Cardiac septum (tissue), 1 donor: ENCODE measurements around the gene PDGFD. TPM values are rescaled to one million over a fixed set of nuclear protein-coding genes. Genes with fewer than 3 reads are reported as not detected.

Experiments
- DNase-seq: peaks from one replicate; pipeline ENCODE4 v3.0.0-alpha.2; 2020; ENCODE audit warnings: low spot score
- intact Hi-C: fragments of 100-400 bp; cut with DNase I; formaldehyde crosslinking; loops from one replicate; pipeline ENCODE4 v1.14.0; 2022
- total RNA-seq: library from RNA; stranded (reverse); fragmentation: NEBNext Ultra II Directional; extraction: Animal tissue kit (Norgen Biotek cat#: 25700); gene quantifications from one replicate; pipeline ENCODE4 v1.2.1, GENCODE V29; 2021
- donor health status: DM: no; HTN: no; CAD: no.

PDGFD gene
- total RNA-seq, 1 donor from 2014 or later: 19.6 TPM

DNA sequence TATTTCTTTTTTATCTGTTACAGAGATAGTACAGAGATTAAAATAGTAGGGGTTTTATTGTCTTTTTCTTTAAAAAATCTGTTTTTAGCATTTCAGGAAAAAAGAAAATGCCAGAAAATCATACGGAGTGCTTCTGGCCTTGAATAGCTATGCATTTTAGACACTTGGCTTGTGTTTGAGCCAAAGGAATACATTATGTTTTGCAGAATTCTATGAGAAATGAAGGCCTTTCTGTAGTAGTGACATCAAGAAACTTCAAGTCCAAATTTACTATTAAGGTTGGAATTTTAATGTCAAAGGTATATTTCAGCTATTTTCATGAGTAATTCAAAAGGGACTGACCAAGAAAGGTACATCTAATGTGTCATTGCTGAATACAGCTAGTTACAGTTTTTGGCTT, 183.8 kb downstream of the PDGFD start:
- intact Hi-C loops: no loop called here

DNA sequence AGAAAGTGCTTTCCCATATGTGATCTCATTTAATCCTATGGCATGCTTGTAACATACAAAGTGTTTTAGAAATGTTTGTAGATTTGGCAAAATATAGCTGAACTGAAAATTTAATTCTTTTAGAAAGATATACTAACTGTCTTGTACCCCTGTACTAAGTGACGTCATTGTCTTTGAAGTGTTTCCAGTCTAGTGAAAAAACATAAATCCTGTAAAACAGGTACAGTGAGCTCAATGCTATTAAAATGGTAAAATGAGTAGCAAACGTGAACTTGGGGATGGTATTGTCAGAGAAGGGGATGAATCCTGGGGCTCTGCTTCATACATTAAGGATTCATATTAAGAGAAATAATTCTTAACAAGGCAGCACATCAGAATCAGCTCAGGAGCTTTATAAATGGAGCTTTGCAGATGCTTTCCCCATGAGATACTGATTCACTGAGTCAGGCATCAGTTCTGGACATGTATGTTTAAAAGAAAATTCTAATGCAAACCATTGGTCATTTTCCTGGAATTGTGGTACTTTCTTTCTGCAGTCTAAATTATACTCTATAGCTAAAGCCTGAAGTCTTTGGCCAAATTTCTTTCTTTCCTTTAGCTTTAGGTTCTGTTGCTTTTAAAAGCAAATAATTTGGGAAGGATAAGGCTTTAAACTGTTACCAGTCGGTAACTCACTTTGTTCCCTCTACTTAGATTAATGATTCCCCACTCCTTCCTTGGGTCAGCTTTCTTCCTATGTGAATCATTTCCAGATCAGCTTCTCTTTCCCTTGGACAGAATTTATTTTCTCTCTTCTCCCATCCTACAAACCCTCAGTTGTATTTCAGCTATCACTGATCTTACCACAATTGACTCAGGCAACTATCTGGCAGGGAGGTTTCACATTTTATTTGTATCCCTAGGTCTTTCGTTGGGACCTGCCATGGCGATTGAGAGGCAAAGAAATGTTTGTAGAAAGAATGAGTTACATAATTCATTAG, 185.0 kb downstream of the PDGFD start:
- no peak for DNase-seq
- intact Hi-C loops: no loop called here

More for the DNA sequence above, 183.8 kb downstream of the PDGFD start:
- DNase-seq: no peak

DNA sequence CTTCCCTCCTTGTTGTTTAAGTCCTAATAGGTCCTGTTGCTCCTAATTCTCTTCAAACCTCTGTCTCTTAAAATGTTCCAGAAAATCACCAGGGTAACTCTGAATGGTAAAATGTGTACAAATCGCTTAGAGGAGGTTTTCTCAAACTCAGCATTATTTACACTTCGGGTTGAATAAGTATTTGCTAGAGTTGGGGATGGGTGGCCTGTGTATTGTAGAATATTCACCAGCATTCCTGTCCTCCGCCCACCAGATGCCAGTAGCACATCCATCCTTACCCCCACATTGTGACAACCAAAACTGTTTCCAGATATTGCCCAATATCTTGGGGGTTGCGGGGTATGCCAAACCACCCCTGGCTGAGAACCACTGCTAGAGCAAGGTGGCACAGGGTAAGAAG, 191.9 kb downstream of the PDGFD start:
- intact Hi-C loops: no loop called here
- DNase-seq: no peak

DNA sequence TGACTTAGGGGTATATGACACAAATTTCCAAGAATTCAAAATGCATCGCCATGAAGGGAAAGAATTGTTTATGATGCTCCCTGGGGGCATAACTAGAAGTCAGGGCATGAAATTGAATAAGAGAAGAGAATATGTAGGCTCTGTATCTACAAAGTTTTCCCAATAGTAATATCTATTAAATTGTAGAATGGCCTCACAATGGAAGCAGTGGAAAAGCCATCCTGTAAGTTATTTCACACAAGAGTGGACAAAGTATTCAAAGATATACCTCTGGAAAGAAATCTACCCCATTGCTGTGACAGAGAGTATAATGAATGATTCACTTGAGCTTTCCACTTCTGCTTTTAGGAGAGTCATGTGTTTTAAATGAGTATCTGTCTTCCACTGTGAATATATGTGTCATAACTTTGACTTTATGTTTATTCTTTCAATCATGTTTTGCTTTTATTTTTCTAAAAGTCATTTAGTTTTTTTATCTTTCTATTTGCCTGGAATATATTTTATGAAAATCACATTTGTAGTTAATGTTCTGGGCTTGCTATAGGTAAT, 193.2 kb downstream of the PDGFD start:
- intact Hi-C loops: no loop called here
- DNase-seq: no peak

DNA sequence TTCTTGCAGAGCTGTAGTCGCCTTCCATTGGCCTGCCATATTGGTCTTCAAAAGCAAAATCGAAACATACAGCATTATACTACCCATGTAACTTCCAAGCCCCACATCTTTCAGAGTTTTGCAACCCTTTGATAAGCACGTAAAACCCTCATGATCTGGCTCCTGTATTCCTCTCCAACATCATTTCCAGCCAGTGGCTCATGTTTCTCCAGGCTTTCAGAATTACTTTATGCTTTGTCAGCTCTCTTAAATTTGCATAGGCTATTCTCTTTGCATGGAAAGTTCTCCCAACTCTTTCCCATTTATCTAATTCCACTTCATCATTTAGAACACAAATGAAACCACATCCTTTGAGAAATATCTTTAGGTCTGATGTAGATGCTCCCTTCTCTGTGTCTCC, 195.3 kb downstream of the PDGFD start:
- intact Hi-C loops: no loop called here
- DNase-seq: no peak

DNA sequence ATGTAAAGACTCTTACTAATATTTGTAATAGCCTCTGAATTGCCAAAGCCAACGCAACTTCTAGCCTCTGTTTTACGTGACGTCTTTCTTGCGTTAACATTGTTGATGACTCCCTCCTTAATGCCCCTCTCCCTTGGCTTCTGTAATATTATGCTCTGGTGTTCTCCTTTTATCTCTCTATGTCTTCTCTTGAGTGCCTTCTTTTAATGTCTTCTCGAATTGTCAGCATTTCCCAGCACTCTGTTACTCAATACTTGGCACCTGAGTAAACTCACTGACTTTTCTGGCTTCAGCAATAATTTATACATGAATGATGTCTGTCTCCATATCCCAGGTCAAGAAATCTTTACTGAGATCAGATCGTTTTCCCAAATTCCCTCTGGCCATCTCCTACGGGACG, 196.0 kb downstream of the PDGFD start:
- intact Hi-C loops: no loop called here
- no peak for DNase-seq

DNA sequence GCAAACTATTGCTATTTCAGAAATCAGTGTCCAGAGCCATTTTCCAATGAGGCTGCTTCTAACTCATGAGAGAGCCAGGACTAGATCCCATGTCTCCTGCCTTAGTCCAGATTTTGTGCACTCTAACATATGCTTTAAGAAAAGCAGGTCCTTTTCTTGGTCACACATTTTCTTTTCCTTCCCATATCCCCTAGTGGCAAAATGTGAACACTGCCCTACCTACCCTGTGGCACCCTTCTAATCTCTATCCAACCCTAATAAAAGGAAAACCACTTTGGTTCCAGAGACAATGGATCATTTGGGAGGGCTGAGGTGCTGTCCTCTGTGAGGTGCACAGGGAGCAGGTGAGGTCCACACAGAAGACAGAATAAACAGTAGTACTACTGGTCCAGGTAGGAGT, 199.6 kb downstream of the PDGFD start:
- no peak for DNase-seq
- intact Hi-C loops: no loop called here

DNA sequence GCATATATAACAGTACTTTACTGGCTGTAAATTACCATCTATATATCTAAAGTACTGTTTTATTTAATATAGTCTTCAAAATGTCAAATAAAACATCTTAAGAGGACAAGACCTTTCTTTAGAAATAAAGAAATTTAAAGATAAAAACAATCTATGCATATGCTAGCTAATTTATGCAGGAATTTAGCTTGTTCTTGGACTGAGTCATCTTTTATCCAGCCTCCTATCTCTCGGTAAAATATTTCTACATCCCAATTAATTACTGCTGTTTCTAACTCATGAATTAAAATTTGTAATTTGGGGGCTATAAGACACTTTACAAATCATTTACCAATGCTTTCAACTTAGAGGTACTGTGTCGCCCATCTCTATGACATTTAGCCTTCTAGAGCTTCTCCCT, 200.3 kb downstream of the PDGFD start:
- intact Hi-C loops: no loop called here
- DNase-seq: no peak

DNA sequence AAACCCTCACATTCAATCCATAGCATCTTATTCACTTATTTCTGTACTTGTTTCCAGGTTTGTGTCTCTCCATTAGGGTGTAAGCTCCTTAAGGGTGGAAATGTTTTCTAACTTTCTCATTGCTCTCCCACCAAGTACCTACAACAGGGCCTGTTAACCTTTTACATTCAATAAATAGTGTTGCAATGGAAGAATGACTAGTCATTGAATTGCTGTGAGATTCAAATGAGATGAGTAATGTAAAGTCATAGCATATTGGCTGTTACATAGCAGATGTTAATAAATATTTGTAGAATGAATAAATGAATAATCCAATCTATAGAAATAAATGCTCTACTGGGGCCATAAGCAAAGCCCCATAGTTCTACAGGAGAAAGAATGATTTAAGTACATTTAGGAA, 202.9 kb downstream of the PDGFD start:
- DNase-seq: no peak
- intact Hi-C loops: no loop called here

DNA sequence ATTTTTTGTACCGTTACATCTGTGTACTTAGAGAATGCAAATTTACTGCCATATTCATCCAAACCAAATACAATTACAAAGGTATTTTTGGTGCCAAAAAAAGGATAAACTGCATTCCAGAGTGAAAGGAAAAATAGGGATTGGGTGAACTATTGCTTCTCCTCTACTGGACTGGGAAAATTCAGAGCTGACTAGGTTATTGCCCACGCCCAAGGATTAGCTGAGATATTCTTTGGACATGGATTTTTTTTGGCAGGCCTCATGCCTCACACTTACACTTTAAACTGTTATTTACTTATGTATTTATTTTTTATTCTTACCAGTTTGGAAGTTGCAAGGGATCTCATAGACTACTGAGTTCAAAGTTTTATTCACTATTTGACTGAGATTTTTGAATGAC, 203.8 kb downstream of the PDGFD start:
- no peak for DNase-seq
- intact Hi-C loops: no loop called here

DNA sequence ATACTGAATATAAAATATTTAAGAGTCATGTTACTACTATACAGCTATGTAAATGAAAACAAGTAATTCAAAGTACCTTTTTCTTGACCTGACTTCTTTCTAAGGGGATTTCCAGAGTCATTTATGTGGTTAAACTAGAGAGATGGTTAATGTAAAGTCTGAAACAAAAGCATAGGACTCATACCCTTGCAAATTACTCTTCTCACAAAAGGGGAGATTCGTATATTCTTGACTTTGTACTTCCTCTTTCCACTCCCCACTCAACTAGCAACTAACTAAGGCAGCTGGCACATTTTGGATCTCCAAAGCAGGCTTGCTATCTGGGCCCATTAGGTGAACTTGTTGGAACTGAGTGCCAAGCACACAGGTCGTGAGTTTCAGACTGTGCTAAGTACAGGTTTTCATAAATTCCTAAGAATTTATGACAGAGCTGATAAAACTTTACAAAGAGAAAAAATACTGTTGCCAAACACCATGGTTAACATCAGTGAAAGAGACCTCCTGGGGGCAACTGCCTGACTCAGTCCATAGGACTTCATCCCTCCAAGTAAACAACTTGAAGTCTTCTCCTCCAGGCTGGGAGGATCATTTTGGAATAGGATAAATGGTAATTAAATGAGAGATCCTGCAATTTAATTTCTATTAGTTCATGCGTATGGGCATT, 204.5 kb downstream of the PDGFD start:
- intact Hi-C loops: no loop called here

DNA sequence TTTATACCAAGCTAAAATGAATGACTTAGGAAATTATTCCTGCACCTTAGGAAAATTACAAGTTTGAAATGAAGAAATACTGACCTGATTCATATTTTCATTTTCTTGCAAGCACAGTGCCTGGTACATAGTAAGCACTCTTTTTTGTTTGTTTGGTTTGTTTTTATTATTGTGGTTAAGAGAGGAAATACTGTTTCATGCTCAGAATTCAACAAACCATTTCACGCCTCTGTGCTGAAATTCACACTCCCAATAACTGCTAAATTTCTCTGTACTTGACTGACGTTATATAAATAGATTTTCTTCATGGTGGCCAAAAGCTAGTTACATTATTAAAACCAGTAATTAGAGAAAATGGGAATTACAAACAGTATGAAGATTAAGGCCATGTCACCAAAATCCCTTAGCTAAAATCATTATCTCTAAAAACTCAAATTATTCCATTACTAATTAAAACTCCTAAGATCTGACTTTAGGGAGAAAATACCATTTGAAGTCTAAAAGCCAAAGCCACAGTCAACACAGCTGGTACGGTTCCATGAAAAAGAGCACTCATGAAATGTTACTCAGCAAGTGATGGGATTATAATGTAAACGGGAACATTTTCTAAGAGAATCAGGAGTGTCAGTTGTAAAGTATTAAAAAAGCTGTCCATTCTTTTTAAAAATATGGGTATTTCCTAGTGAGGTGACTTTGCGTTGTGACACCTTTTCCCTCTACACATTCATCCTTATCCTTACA, 205.3 kb downstream of the PDGFD start:
- DNase-seq: no peak
- intact Hi-C loops: no loop called here

More for the DNA sequence above, 204.5 kb downstream of the PDGFD start:
- DNase-seq: no peak

DNA sequence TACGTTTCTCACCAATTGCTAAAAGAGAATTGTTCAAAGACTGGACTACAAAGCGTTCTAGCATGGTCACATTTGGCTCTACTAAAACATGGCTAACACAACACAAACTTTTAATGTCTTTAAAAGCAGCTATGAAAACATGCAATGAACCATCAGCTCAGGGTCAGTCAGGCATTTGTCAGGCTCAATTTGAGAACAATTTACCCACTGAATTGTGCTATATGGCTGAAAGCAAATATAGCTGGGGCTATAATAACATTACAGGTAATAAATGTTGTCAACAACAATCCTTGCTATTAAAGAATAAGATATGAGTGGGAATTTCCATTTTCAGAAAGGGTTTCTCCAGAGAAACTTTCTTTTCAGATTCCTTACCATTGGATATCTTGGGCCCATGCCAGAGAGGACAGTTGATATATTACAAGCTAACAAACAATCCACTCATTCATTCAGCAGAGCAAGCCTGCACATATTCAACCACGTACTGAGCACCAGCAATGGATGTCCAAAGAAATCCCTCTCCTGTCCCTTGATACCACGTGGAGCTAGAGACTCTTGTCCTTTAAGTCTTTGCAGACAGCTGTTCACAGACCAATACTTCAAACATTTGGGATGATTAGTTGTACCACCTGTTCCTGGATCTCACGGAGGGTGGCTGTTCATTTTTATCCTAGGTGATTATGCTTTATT, 210.0 kb downstream of the PDGFD start:
- DNase-seq: no peak
- intact Hi-C loops: no loop called here

DNA sequence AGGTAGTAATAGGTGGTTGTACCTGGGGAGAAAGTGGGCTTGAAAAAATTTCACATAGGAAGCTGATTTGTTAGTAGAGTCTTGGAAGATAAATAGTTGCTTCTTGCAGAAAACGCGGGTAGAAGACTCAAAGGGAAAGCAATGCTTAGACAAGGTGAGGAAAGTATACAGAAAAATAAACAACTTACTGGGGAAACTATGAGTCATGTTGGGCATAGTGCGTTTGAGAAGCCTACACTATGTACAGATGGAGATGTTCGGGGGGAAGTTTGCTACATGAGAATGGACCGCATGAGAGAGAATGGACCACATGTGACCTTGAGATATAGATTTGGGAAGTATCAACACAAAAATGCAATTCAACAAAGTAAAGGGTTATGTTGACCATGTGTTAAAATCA, 214.2 kb downstream of the PDGFD start:
- intact Hi-C loops: loop anchor here (5.0 to 10.0 kb wide), 2 partner anchors 55 to 147 kb away; no protein-coding TSS in a partner anchor
- DNase-seq: no peak

DNA sequence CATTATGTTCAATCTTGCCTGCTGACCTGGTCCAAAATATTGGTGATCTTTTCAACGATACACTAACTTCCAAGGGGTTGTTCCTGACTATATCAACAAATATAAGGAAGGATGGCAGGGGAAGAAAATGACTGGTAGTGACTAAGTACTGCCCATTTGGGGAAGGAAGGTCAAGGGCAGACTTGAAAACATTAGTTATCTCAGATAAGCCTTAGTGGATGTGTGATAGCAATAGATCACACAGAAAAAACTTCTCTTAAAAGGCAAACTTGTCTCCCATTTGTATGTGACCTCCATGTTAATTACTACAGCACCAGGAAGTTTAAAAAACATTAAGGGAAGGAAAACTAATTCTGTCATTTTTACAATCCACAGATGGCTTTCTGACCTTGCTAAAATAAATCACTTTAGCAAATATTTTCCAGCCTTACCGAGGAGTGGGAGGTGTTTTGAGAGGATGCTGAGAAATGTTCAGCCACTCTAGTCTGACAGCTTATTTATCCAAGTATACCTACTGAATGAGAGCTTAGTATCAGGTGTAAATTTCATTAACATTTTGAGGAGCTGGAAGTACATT, 215.7 kb downstream of the PDGFD start:
- intact Hi-C loops: loop anchor here (5.0 to 10.0 kb wide), 2 partner anchors 57 to 146 kb away; no protein-coding TSS in a partner anchor
- no peak for DNase-seq

DNA sequence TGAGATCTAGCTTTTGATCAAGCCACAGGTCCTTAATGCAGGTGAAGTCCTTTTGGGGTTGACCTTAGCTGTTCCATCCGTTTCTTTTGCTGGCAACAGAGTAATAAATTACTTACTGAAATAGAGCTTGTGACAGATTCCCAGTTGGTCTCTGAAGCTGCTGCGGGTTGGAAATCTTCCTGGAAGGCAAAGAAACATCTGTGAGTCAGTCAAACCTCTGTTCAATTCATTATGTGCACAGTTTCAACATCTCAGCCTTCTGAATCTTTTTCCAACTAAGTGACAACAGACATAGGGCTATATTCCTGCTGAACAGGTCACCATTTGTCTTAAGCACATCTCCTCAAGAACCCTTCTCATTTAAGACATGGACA, 216.4 kb downstream of the PDGFD start:
- intact Hi-C loops: loop anchor here (5.0 to 10.0 kb wide), 2 partner anchors 57 to 145 kb away; no protein-coding TSS in a partner anchor
- DNase-seq: no peak

DNA sequence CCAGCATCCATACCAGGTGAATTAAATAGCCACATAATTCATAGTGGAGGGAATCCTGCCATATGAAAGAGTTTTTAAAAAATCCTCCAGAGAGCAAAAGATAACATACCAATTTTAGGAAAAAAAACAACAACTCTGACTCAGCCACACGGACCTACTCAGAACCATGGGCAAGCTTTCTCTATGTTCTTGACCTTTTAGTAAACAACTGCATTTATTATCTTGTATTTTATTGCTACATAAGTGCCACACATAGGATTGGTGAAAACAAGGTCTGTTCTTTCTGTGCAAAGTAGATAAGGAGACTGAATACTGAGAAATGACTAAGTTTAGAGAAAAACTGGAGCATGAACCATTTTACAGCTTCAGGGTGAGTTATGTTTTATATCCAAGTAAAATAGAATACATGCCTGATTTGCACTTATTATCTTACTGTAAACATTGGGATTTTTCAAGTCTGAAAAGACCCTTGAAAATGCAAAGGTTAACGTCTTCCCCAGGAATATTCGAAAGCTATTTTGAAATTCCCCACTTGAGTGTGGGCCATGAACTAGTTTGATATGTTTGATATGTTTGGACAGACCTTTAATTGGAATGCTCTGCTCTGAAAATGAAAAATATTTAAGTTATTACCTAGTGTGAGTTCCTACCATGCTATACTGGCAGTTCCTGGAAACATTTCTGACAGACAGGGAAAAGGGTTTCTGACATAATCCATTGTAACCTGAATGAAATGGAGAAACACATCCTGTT, 217.0 kb downstream of the PDGFD start:
- intact Hi-C loops: loop anchor here (5.0 to 10.0 kb wide), 2 partner anchors 58 to 145 kb away; no protein-coding TSS in a partner anchor
- no peak for DNase-seq
